OCI-LY3 (cell line): ENCODE data around the gene PPP2R2D.

Experiments used
- H2AFZ ChIP-seq: fragments of 200-600, 300-600 bp; shearing (Covaris generic); 2 replicates; pipeline ENCODE4 v1.6.0; 2014; ENCODE audit warnings: antibody characterized with exemption, low read depth, low read length
- H3K27ac ChIP-seq: fragments of 200-600, 300-600 bp; sonication (generic); 2 replicates; pipeline ENCODE4 v1.5.1; 2014; ENCODE audit warnings: mild to moderate bottlenecking, low read length, moderate library complexity, mixed read lengths
- H3K27me3 ChIP-seq: fragments of 200-600, 300-600 bp; sonication (generic); 2 replicates; pipeline ENCODE4 v1.6.1; 2014; ENCODE audit warnings: low read depth, low read length, mixed read lengths
- H3K36me3 ChIP-seq: fragments of 200-600, 300-600 bp; sonication (generic); replicated peaks from 2 replicates; pipeline ENCODE3; 2014; ENCODE audit warnings: low read depth, low read length, mixed read lengths
- H3K4me1 ChIP-seq: fragments of 300-600, 200-600 bp; sonication (generic); 2 replicates; pipeline ENCODE4 v1.6.1; 2014; ENCODE audit warnings: low read length, mixed read lengths
- H3K4me2 ChIP-seq: fragments of 200-600, 300-600 bp; sonication (generic); 2 replicates; pipeline ENCODE4 v1.6.1; 2014; ENCODE audit warnings: low read length, mixed read lengths
- H3K4me3 ChIP-seq: fragments of 300-600, 200-600 bp; sonication (generic); 2 replicates; pipeline ENCODE4 v1.5.1; 2014; ENCODE audit warnings: antibody characterized with exemption, mild to moderate bottlenecking, low read length, moderate library complexity
- H3K79me2 ChIP-seq: fragments of 300-600, 200-600 bp; shearing (Covaris generic); 2 replicates; pipeline ENCODE4 v1.6.1; 2014; ENCODE audit warnings: mild to moderate bottlenecking, low read length, mixed read lengths
- H3K9ac ChIP-seq: fragments of 300-600, 200-600 bp; shearing (Covaris generic); 2 replicates; pipeline ENCODE4 v1.6.0; 2014; ENCODE audit warnings: mild to moderate bottlenecking, low read length, moderate library complexity
- H3K9me3 ChIP-seq: fragments of 200-600, 300-600 bp; shearing (Covaris generic); 2 replicates; pipeline ENCODE4 v1.6.1; 2014; ENCODE audit warnings: low read length, mixed read lengths; ENCODE audit not compliant: insufficient read depth
- H4K20me1 ChIP-seq: fragments of 200-600, 300-600 bp; sonication (generic); 2 replicates; pipeline ENCODE4 v1.6.1; 2016; ENCODE audit warnings: low read length, mixed read lengths; ENCODE audit not compliant: insufficient read depth
- EZH2phosphoT487 ChIP-seq: fragments of 200-600 bp; shearing (Covaris generic); IDR thresholded peaks from 2 replicates; pipeline ENCODE4 v1.6.1; 2018; ENCODE audit warnings: antibody characterized with exemption, mixed run types, low read depth
- TF ChIP-seq, protein P1 (sequence below): fragments of 200-600, 300-600 bp; sonication (generic); IDR thresholded peaks from 2 replicates; pipeline ENCODE4 v1.5.1; 2014; ENCODE audit warnings: antibody characterized with exemption, low read length, low read depth

PPP2R2D gene

DNA sequence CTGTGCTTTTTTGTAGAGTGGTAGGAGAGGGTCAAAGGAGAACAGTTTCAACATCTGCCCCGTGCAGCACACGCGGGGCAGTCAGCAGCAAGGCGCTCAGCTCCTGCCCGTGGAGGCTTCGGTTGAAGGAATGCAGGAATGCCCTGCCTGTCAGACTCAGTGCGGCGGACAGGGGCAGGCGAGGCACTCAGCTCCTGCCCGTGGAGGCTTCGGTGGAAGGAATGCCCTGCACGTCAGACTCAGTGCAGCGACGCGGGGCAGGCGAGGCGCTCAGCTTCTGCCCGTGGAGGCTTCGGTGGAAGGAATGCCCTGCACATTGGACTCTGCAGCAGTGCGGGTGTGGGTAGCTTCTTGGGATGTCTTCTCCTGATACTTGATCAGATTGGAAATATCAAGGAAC lies 37.0 kb downstream of the PPP2R2D start:
- Histone ChIP-seq H3K4me3 (no peak overlapping the region), H4K20me1 (peaks cover 5% of the 10 kb centered on the region), H3K79me2 (peaks cover 23% of the 10 kb centered on the region), H3K9me3 (no peaks in the 10 kb centered on the region), H3K27me3 (no peaks in the 10 kb centered on the region), H3K9ac (no peak overlapping the region), H3K36me3 (peaks cover 7% of the 10 kb centered on the region), H3K4me1 (no peaks in the 10 kb centered on the region), H3K27ac (no peak overlapping the region), H2AFZ (no peak overlapping the region), H3K4me2 (no peak overlapping the region)
- no peak for TF ChIP-seq EZH2phosphoT487
- TF ChIP-seq, protein P1, sequence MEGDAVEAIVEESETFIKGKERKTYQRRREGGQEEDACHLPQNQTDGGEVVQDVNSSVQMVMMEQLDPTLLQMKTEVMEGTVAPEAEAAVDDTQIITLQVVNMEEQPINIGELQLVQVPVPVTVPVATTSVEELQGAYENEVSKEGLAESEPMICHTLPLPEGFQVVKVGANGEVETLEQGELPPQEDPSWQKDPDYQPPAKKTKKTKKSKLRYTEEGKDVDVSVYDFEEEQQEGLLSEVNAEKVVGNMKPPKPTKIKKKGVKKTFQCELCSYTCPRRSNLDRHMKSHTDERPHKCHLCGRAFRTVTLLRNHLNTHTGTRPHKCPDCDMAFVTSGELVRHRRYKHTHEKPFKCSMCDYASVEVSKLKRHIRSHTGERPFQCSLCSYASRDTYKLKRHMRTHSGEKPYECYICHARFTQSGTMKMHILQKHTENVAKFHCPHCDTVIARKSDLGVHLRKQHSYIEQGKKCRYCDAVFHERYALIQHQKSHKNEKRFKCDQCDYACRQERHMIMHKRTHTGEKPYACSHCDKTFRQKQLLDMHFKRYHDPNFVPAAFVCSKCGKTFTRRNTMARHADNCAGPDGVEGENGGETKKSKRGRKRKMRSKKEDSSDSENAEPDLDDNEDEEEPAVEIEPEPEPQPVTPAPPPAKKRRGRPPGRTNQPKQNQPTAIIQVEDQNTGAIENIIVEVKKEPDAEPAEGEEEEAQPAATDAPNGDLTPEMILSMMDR, result no peak

DNA sequence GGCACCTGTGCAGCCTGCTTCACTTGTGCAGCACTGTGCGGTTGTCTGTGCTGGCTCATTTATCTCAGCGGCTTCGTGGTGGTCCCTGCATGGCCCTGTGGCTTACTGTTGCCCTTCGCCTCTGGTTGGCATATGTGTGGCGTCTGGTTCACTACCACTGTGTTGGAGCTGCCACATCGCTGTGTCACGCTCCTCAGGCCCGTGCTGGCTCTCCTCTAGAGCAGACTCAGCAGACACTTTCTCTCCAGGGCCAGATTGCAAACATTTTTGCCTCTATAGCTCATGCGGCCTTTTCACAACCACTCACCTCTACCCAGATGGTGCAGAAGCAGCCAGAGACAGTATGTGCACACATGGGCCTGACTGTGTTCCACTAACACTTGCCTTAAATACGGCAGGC lies 37.9 kb downstream of the PPP2R2D start:
- peaks cover 15% of the 10 kb centered on the region for H3K79me2 ChIP-seq
- no peak overlapping the region for H3K4me3 ChIP-seq
- TF ChIP-seq, protein P1, result no peak
- TF ChIP-seq EZH2phosphoT487, result no peak
- no peaks in the 10 kb centered on the region for H4K20me1 ChIP-seq
- no peak overlapping the region for H3K9ac ChIP-seq
- H3K27me3 ChIP-seq, result no peaks in the 10 kb centered on the region
- no peak overlapping the region for H3K27ac ChIP-seq
- no peak overlapping the region for H3K4me2 ChIP-seq
- H3K9me3 ChIP-seq, result no peaks in the 10 kb centered on the region
- H3K36me3 ChIP-seq, result peaks cover 7% of the 10 kb centered on the region
- H2AFZ ChIP-seq, result no peak overlapping the region
- H3K4me1 ChIP-seq, result no peaks in the 10 kb centered on the region

DNA sequence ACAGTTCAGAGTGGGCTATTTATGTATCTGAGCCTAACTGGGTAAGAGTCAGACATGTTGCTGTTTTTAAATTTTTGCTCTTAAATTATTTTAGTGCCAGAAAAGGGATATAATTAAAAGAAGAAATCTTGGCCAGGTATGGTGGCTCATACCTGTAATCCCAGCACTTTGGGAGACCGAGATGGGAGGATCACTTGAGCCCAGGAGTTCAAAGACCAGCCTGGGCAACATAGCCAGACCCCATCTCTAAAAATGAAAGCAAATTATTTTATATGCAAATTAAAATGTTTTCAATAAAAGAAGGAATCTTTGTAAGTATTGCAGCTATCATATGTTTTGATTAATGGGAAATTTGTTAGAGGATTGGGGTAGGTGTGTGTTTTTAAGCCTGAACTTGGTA lies 41.6 kb downstream of the PPP2R2D start:
- peaks cover 10% of the 10 kb centered on the region for H3K36me3 ChIP-seq
- H3K9me3 ChIP-seq, result no peaks in the 10 kb centered on the region
- no peaks in the 10 kb centered on the region for H3K4me1 ChIP-seq
- H2AFZ ChIP-seq, result no peak overlapping the region
- no peaks in the 10 kb centered on the region for H4K20me1 ChIP-seq
- TF ChIP-seq, protein P1, result no peak
- no peak for TF ChIP-seq EZH2phosphoT487
- H3K79me2 ChIP-seq, result no peaks in the 10 kb centered on the region; the same call in 1 of the 2 replicates
- no peak overlapping the region for H3K4me2 ChIP-seq
- no peaks in the 10 kb centered on the region for H3K27me3 ChIP-seq
- H3K27ac ChIP-seq, result no peak overlapping the region
- no peak overlapping the region for H3K9ac ChIP-seq
- no peak overlapping the region for H3K4me3 ChIP-seq

DNA sequence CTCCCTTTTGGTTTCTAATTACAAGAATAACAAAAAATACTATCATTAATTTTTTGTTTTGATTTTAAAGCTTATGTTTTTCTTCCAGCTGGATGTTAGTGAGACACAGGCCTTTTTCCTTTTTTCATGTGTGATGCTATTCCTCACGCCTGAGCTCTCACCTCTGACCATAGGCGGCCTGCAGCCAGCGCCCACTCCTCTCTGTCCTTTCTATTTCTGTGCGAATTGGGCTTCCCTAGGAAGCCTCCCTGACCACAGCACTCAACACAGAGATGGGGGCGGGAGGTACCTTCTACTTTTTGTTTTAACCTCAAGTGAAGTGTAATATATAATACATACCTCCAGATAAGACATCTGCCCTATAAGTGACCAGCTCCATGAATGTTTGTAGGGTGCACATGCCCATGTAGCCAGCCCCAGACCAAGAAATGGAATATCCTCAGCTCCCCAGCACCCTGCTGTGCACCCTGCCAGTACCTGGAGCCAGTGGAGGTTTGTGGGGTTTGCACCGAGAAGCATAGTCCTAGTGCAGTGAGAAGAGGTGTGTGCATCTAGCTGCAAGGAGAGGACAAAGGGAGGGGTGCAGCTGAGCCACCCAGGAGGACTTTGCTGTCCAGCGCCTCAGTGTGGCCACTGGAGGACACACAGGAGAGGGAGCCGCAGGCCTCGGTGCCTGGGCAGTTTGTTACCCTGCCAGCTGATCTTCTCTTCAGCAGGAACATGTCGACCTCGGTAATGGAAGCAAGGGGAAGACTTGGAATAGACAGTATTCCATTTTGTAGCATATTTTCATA lies 42.4 kb downstream of the PPP2R2D start:
- no peak overlapping the region for H3K4me2 ChIP-seq
- no peak overlapping the region for H3K27ac ChIP-seq
- H3K9me3 ChIP-seq, result no peaks in the 10 kb centered on the region
- no peak for TF ChIP-seq EZH2phosphoT487
- TF ChIP-seq, protein P1, result no peak
- no peak overlapping the region for H2AFZ ChIP-seq
- H3K4me1 ChIP-seq, result no peaks in the 10 kb centered on the region
- H3K79me2 ChIP-seq, result no peaks in the 10 kb centered on the region
- H3K9ac ChIP-seq, result no peak overlapping the region
- no peak overlapping the region for H3K4me3 ChIP-seq
- H3K27me3 ChIP-seq, result no peaks in the 10 kb centered on the region
- H3K36me3 ChIP-seq, result peaks cover 13% of the 10 kb centered on the region
- H4K20me1 ChIP-seq, result no peaks in the 10 kb centered on the region
